Hepatocyte (in vitro differentiated cells): ENCODE measurements around the gene GHR.

ENCODE experiments used
- EZH2 ChIP-seq: fragments of 200-600 bp; sonication (generic); IDR thresholded peaks from 2 replicates; pipeline ENCODE4 v1.6.1; 2016; ENCODE audit warnings: antibody characterized with exemption, mild to moderate bottlenecking, borderline replicate concordance
- TF ChIP-seq, protein P1 (sequence below): fragments of 200-600 bp; sonication (generic); IDR thresholded peaks from 2 replicates; pipeline ENCODE4 v1.5.1; 2016; ENCODE audit warnings: antibody characterized with exemption, mild to moderate bottlenecking; ENCODE audit not compliant: poor library complexity

DNA sequence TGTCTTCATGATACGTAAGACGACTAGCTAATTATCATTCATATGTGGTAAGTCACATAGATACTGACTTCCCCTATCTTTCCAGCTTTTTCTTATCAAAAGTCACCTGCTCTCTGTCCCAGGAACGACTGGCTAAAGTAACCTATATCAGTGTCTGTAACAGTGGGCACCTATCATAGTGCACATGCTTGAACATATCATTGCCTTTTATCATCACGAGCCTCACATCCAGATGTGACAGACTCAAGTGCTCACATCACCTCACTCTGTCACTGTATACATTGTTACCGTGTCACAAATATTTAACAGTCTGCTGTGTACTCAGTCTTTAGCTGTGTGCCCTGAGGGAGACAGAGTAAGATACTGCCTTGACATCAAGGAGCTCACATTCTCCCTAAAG is 208.0 kb downstream of the GHR start:
- TF ChIP-seq, protein P1, sequence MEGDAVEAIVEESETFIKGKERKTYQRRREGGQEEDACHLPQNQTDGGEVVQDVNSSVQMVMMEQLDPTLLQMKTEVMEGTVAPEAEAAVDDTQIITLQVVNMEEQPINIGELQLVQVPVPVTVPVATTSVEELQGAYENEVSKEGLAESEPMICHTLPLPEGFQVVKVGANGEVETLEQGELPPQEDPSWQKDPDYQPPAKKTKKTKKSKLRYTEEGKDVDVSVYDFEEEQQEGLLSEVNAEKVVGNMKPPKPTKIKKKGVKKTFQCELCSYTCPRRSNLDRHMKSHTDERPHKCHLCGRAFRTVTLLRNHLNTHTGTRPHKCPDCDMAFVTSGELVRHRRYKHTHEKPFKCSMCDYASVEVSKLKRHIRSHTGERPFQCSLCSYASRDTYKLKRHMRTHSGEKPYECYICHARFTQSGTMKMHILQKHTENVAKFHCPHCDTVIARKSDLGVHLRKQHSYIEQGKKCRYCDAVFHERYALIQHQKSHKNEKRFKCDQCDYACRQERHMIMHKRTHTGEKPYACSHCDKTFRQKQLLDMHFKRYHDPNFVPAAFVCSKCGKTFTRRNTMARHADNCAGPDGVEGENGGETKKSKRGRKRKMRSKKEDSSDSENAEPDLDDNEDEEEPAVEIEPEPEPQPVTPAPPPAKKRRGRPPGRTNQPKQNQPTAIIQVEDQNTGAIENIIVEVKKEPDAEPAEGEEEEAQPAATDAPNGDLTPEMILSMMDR: no peak
- no peak for TF ChIP-seq EZH2
